HG03460 (cell line): ENCODE results near the gene EGR1.
A peak's percentile ranks its signal among the peaks of the same experiment; 100 is the strongest.

Experiments
- ATAC-seq: cut with Tn5 transposase; IDR thresholded peaks from one replicate; pipeline ENCODE4 v1.9.1; 2021; ENCODE audit not compliant: unreplicated experiment

EGR1 gene

DNA sequence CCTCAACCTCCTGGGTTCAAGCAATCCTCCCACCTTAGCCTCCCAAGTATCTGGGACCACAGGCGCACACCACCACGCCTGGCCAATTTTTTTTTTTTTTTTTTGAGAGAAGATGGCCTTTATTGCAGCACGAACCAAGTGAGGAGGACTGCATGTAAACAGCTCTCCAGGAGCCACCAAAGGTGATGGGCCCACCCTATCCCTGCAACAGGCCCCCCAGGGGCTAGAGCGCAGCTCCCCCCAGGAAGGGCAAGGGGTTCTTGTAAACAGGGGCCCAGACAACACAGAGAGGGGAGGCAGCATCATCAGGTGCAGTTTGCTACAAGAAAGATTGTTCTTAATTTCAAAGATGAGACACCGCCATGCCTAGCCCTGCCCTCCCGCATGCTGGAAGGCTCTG, 12.6 kb upstream of the EGR1 start:
- ATAC-seq: no peak

DNA sequence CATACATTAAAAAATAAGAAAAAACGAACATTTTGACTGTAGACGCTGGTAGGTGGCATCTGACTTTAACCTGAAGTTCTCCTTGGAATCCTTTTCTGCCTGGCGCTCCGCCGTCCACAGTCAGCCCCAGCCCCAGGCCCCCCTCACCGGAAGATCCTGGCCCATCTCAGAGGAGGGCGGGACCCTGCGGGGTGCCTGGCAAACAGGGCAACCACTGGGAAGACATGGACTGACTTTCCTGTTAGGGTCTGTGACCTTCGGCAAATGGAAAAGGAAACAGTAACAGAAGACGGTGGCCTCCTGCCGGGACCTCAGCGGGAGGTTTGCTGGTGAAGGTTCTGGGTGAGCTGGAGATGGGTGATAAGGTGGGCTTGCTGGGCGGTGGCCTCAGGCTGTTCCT, 11.7 kb upstream of the EGR1 start:
- no peak for ATAC-seq

DNA sequence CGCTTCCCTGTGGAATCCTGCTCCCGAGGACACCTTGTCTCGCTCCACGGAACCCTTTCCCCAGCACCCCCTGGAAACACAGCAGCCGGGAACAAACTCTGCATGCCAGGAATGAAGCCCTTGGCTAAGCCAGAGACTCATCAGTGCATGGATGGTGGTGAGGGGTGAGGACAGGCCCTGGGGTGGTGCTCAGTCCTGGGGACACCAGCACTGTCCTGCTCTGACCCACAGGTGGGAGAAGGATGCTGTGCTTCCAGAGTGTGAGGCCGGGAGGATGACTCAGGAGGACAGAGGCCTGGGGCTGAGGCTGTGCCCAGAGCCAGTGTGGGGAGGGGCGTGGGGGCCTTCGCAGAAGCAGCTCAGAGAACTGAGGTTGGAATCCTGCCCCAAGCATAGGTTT, 11.2 kb upstream of the EGR1 start:
- ATAC-seq: no peak

DNA sequence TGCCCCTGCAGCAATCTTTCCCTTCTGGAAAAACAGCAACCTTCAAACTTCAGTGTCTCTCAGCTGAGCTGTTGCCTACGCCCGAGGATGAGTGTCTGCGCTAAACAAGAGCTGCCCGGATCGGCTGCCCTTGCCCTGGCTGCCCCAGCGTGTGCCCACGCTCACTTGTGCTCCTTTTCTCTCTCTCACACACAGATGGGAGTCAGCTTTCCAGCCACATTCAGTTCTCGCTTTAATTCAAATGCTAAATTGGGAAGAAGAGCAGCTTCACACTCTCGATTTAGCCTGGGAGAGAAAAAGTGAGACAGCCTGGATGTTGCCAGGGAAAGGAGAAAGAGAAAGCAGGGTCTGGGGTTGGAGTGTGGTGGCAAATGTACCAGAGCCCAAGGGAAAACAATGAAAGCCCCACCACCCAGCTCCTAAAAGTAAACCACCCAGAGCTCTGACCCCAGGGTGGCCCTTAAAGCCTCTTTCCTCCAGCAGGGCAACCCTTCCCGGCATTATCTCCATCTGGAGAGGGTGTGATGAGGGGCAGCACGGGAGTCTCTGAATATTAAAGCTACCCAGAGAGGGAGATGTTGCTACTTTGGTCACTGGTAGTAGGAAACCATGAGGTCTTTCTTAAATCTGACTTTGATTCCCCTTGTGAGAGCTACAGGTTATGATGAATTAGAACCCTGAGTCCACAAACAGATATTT, 9.9 kb upstream of the EGR1 start:
- ATAC-seq: no peak

DNA sequence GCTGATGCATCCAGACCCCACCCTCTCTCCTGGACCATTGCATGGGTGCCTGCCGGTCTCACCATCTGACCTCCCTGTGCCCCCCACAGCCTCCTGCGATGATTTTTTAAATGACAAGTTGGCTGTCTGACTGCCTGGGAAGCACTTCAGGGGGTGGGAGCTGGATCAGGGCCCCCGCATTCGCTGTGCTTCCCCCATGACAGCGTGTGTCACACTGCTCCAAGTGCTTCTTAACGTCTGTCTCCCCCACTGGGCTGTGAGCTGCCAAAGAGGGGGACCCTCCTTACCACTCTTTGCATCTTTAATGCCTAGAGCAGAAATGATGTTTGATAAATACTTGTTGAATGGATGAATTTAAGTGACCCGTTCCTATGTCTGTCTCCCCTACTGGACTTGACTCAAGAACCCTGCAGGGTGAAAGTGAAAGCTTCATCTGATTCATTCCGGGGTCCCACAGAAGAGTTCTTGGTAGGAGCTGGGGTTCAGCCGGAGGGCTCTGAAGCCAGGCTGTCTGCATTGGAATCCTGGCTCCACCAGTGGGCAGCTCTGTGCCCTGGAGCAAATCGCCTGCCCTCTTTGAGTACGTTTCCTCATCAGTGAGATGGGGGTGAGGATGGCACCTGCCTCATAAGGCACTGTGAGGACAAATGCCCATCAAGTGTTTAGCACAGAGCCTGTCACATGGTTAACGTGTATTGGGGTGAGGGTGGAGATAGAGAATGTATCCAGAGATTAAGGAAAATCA, 7.6 kb upstream of the EGR1 start:
- ATAC-seq: no peak

DNA sequence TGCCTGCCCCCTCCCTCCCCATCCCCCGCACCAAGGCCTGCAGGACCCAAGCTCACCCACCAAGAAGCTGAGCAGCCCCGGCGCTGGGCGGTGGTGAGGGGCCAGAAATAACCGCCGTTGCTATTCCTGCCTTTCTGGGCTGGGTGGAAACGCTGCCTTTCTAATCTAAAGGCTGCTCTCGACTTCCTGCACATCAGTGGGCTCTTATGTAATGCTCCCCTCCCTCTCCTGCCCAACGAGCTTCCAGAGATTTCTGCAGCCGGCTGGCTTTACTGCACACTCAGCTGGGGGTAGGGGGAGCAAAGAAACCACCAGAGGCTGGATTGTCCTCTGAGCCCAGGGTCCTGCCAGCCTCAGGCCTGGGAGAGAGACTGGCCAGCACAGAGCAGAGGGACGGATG, 6.9 kb upstream of the EGR1 start:
- ATAC-seq: no peak

DNA sequence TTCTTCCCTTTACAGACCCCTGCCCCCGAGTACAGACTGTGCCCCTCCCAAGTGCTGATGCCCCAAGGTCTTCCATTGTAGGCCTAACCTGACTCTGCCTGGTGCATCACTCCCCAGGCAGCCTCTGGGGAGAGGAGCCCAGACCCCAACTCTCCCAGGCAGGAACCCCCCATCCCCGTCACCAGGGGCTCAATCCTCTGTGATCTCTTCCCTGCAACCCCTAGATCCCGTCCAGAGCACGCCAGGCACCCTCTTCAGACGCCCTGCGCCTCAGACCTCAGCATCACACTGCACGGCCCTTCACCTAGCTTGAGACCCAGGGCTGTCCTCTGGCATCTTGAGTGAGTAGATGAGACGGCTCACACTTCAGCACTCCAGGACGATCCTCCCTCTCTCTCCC, 6.4 kb upstream of the EGR1 start:
- no peak for ATAC-seq

DNA sequence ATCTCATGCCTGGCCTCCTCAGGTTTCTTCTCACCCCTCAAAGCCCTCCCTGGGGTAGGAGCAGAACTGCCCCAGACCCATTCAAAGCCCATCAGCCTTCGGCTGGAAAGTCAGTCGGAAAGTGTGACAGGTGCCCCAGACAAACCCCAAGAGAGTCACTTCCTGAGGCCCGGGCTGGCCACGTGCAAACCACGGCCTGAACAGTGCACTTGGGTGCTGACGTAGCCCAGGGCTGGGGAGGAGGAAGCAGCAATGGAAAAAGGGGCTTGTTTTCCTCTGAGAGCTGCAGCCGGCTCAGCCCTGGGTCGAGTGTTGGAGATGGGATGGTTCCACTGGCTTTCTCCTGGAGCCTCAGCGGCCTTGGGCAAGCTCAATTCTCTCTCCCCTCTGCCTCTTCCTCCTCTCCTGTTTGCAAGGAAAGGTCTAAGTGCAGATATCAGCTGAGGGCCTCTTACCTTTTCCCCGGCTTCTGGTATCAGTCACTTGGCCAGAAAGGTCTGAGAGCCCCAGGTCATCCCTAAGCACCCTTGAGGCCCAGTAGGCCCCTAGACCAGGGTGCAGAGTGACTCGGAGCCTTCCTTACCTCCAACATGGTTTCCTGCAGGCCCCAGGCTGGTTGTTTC, 5.9 kb upstream of the EGR1 start:
- no peak for ATAC-seq

DNA sequence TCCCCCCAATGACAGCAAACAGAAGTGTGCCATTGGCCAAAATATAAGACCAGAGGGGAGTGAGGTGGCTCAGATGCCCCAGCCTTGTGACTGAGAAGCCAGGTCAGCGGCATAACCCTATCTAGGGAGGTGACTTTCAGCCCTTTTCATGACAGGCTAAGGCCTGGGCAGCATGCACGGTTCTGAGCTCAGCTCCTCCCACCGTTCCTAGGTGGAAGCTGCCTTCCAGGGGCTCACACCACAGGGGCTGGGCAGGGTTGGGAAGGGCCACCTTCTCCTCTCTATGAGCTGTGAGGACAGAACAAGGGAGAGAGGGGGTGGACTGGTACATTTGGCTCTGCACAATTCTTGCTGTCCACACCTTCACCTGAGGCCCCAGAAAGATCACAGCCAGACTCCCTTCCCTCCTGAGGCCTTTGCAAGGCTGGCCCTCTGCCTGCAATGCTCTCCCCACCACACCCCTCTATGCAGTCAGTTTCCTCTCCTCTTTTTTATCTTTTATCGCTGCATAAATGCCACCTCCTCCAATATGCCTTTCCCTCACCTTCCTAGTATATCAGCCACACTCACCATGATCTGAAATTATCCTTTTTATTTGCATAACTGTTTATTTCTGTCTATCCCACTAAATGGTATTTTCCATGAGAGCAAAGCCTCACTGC, 5.1 kb upstream of the EGR1 start:
- ATAC-seq: no peak

DNA sequence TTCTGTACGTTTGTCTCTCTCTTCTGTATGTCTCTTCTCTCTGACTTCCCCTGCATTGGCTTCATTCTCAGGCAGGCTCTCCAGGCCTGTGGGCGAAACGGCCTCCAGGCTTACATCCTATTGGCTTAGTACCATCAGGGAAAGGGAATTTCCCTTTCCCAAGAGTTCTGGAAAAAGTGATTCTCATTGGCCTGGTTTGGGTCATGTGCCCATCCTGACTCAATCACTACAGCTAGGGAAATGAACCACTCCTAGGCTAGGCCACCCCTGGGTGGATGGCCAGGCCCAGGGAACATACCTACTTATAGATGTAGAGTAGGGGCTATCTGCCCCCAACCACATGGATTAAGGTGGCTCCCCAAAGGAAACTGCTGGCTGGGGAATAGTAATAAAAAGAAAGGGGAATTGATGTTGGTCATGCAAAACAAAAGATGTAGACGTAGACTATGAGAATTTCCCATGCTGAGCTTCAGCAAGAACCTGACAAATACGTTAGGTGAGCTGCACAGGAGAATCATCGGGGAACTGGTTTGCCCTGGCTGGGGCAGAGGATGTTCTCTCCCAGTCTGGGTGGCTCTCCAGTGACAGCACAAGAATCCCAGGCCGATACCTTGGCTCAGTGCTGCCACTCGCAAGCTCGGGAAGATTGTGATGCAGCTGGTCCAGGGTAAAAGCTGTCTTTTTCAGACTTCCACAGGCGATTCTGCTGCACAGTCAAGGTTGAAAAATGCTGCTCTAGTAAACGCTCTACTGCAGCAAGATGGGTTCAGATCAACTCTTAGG, 3.7 kb upstream of the EGR1 start:
- ATAC-seq: no peak

DNA sequence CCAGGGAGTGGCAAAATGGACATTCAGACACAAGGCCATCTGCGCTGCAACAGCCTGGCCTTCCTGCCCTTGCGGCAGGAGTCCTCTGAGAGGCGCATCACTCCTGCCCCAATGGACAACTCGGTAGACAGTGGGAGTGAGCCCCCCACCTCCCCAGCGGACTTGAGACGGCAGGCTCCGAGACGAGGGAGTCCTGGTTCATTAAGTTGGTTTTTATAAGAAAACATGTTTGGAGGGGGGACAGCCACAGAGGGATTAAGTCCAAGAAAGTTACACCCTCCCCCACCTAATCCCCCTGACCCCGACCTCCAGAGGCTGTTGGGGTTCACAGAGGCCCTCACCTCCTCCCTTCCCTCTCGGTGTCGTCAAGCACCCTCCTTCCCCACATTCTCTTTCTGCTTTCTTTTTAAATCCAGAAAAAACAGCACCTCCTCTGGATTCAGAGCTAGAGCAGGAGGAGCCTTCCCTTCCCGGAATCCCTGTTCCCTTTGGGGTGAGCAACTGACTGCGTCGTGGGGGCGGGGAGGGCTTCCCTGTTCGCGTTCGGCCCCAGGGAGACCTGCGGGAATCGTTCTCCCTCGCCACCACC, 1.8 kb upstream of the EGR1 start:
- ATAC-seq: no peak

DNA sequence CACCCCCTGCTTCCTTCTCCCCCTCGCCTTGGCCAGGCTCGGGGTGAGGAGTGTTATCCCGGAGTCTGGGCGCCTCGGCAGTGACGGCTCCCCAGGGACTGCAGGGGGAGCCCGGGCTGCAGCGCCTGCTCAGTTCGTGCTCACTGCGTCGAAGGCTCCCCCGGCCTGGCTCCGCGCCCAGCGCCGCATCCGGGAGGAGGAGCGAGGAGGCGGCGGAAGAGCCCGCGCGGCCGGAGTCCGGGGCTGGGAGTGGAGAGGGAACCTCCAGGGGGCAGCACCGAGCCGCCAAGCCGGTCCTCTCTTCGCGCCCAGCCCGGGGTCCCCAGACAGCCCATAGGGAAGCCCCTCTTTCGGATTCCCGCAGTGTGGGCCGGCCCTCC, 1.3 kb upstream of the EGR1 start:
- peak; percentile 40 for ATAC-seq

DNA sequence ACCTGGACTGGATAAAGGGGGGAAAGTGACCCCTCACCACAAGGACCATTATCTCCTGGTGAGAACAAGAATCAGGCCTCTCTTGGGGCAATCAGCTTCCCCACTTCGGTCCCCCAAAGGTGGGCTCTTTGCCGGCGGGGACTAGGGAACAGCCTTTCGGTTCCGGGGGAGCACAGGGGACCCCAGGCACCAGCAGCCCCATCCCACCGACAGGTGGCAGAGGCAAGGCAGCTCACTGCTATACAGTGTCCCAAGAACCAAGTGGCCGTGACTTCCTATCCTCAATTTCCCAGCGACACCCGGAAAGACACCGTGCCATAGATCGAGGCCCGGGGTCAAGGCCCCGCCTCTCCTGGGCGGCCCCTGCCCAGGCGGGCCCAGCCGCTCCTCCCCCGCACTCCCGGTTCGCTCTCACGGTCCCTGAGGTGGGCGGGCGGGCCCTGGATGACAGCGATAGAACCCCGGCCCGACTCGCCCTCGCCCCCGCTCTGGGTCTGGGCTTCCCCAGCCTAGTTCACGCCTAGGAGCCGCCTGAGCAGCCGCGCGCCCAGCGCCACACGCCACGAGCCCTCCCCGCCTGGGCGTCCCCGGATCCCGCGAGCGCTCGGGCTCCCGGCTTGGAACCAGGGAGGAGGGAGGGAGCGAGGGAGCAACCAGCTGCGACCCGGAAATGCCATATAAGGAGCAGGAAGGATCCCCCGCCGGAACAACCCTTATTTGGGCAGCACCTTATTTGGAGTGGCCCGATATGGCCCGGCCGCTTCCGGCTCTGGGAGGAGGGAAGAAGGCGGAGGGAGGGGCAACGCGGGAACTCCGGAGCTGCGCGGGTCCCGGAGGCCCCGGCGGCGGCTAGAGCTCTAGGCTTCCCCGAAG, 655 bp upstream of the EGR1 start:
- peak; percentile 73 for ATAC-seq

DNA sequence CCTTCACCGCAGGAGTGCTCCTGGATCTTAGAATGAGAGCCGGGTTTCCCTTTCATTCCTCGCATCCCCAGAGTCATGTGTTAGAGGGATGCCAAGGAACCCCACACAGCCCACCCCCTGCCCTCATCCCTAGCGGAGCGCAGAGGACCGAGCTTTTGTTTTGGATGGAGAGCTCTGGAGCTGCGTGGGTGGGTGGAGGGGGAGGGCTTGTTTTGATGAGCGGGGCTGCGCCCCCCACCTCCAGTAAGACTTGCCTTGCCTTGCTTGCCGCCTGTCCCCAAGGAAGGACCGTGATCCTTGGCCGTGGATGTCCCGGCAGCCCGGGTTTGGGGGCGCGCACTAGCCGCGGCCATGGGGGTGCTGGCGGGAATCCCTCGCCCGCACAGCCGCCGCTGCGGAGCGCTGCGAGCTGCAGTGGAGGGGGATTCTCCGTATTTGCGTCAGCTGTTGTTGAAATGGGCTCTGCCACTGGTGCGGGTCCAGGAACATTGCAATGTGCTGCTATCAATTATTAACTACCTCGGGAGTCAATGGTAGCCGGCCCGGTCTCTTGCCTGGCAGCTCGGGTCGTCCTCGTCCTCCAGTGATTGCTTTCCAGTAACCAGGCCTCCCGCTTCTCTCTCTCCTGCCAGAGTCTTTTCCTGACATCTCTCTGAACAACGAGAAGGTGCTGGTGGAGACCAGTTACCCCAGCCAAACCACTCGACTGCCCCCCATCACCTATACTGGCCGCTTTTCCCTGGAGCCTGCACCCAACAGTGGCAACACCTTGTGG, 1.0 kb downstream of the EGR1 start:
- ATAC-seq: no peak

DNA sequence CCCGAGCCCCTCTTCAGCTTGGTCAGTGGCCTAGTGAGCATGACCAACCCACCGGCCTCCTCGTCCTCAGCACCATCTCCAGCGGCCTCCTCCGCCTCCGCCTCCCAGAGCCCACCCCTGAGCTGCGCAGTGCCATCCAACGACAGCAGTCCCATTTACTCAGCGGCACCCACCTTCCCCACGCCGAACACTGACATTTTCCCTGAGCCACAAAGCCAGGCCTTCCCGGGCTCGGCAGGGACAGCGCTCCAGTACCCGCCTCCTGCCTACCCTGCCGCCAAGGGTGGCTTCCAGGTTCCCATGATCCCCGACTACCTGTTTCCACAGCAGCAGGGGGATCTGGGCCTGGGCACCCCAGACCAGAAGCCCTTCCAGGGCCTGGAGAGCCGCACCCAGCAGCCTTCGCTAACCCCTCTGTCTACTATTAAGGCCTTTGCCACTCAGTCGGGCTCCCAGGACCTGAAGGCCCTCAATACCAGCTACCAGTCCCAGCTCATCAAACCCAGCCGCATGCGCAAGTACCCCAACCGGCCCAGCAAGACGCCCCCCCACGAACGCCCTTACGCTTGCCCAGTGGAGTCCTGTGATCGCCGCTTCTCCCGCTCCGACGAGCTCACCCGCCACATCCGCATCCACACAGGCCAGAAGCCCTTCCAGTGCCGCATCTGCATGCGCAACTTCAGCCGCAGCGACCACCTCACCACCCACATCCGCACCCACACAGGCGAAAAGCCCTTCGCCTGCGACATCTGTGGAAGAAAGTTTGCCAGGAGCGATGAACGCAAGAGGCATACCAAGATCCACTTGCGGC, 1.8 kb downstream of the EGR1 start:
- ATAC-seq: no peak

DNA sequence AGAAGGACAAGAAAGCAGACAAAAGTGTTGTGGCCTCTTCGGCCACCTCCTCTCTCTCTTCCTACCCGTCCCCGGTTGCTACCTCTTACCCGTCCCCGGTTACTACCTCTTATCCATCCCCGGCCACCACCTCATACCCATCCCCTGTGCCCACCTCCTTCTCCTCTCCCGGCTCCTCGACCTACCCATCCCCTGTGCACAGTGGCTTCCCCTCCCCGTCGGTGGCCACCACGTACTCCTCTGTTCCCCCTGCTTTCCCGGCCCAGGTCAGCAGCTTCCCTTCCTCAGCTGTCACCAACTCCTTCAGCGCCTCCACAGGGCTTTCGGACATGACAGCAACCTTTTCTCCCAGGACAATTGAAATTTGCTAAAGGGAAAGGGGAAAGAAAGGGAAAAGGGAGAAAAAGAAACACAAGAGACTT, 2.4 kb downstream of the EGR1 start:
- ATAC-seq: no peak

DNA sequence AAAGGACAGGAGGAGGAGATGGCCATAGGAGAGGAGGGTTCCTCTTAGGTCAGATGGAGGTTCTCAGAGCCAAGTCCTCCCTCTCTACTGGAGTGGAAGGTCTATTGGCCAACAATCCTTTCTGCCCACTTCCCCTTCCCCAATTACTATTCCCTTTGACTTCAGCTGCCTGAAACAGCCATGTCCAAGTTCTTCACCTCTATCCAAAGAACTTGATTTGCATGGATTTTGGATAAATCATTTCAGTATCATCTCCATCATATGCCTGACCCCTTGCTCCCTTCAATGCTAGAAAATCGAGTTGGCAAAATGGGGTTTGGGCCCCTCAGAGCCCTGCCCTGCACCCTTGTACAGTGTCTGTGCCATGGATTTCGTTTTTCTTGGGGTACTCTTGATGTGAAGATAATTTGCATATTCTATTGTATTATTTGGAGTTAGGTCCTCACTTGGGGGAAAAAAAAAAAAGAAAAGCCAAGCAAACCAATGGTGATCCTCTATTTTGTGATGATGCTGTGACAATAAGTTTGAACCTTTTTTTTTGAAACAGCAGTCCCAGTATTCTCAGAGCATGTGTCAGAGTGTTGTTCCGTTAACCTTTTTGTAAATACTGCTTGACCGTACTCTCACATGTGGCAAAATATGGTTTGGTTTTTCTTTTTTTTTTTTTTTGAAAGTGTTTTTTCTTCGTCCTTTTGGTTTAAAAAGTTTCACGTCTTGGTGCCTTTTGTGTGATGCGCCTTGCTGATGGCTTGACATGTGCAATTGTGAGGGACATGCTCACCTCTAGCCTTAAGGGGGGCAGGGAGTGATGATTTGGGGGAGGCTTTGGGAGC, 3.1 kb downstream of the EGR1 start:
- no peak for ATAC-seq
